Natural killer cell (primary cell): ENCODE results near the gene KCNJ12. TPM values are rescaled to one million over a fixed set of nuclear protein-coding genes. Genes with fewer than 3 reads are reported as not detected.

ENCODE experiments used
- ATAC-seq, 3 donors: fragments of 150-1000 bp in 2 of 3; fragments of 200-7000 bp in 1 of 3; cut with Tn5 transposase; 1 replicate in 1 of 3; 2 replicates in 2 of 3; pipeline ENCODE4 v1.10.0; 2021; ENCODE audit warnings: mild to moderate bottlenecking in 2 of 3, moderate library complexity in 2 of 3
- DNase-seq, 2 donors: peaks; one replicate each; pipeline versions ENCODE4 v3.0.0 to v3.0.0-alpha.2; 2013 to 2021; ENCODE audit warnings: mixed read lengths in 1 of 2
- H3K27ac ChIP-seq: one replicate; pipeline ENCODE4 v1.5.1; 2013; ENCODE audit warnings: mild to moderate bottlenecking, low read length
- H3K27me3 ChIP-seq: one replicate; pipeline ENCODE4 v1.6.1; 2013; ENCODE audit warnings: low read length; ENCODE audit not compliant: control insufficient read depth, insufficient read depth
- H3K36me3 ChIP-seq: one replicate; pipeline ENCODE4 v1.6.1; 2013; ENCODE audit warnings: low read length; ENCODE audit not compliant: control insufficient read depth, insufficient read depth
- H3K4me1 ChIP-seq: one replicate; pipeline ENCODE4 v1.6.1; 2013; ENCODE audit warnings: low read length; ENCODE audit not compliant: control insufficient read depth, insufficient read depth
- H3K4me3 ChIP-seq: one replicate; pipeline ENCODE4 v1.5.1; 2013; ENCODE audit warnings: low read length
- H3K9me3 ChIP-seq: one replicate; pipeline ENCODE4 v1.6.1; 2013; ENCODE audit warnings: low read length; ENCODE audit not compliant: control insufficient read depth, insufficient read depth
- H3K27ac Mint-ChIP-seq, 2 donors: one replicate each; pipeline ENCODE4 v1.8.0; 2022; ENCODE audit warnings: mild to moderate bottlenecking in 2 of 2, mixed read lengths in 2 of 2, moderate library complexity in 1 of 2
- H3K27me3 Mint-ChIP-seq, 2 donors: one replicate each; pipeline ENCODE4 v1.8.0; 2022; ENCODE audit warnings: low read depth in 2 of 2, mixed read lengths in 2 of 2
- H3K36me3 Mint-ChIP-seq: one replicate; pipeline ENCODE4 v1.8.0; 2022; ENCODE audit warnings: mixed read lengths
- H3K4me1 Mint-ChIP-seq, 2 donors: one replicate each; pipeline ENCODE4 v1.8.0; 2022; ENCODE audit warnings: mixed read lengths in 2 of 2
- H3K4me3 Mint-ChIP-seq: one replicate; pipeline ENCODE4 v1.8.0; 2022; ENCODE audit warnings: mild to moderate bottlenecking, moderate library complexity, mixed read lengths
- H3K9me3 Mint-ChIP-seq, 2 donors: one replicate each; pipeline ENCODE4 v1.8.0; 2022; ENCODE audit warnings: mixed read lengths in 2 of 2
- CTCF ChIP-seq: fragments of 200-600 bp; IDR thresholded peaks from one replicate; pipeline ENCODE4 v1.8.0; 2022; ENCODE audit warnings: antibody characterized with exemption
- WGBS: methylation state at CpG from one replicate; pipeline ENCODE4 v1.1.7; 2013; ENCODE audit warnings: missing lambda C conversion rate; ENCODE audit not compliant: insufficient coverage; 5-methylcytosine and 5-hydroxymethylcytosine counted together
- intact Hi-C: fragments of 100-400 bp; cut with micrococcal nuclease; formaldehyde crosslinking; loops from one replicate; pipeline ENCODE4 v1.14.2; 2022
- total RNA-seq, 4 donors: library from RNA; stranded (reverse); fragments of 120-200 nt in 1 of 4; gene quantifications; one replicate each; pipeline versions ENCODE4 v1.2.3 to v1.2.4, GENCODE V29; 2013 to 2022

KCNJ12 gene
- total RNA-seq, 3 donors from 2014 or later (not counting 1 experiment from before 2014, with no cell fraction given) = 0.14 TPM; not detected in 2

- no peaks in the 10 kb centered on the region for H3K9me3 ChIP-seq
- H3K27ac Mint-ChIP-seq = no peak overlapping the region
Measured at GRCh38 chr17:21459536-21459935, 83.4 kb downstream of the KCNJ12 start.

GRCh38 chr17:21460358-21460757 lies 84.2 kb downstream of the KCNJ12 start:
- H3K27ac Mint-ChIP-seq = no peak overlapping the region
- H3K4me3 ChIP-seq = no peak overlapping the region
- DNase-seq (no peak), ATAC-seq (no peak)
- H3K27me3 ChIP-seq = peaks cover 2% of the 10 kb centered on the region
- no peaks in the 10 kb centered on the region for H3K9me3 Mint-ChIP-seq
- no peaks in the 10 kb centered on the region for H3K9me3 ChIP-seq
- TF ChIP-seq CTCF = no peak
- H3K4me3 Mint-ChIP-seq = no peak overlapping the region
- intact Hi-C loops = no loop called here
- WGBS = 73% methylated on average over 5 of the region's 6 CpGs
- H3K4me1 Mint-ChIP-seq = peaks cover 25 to 47% of the 10 kb centered on the region in 2 donors
- no peak overlapping the region for H3K27ac ChIP-seq
- peaks cover 30% of the 10 kb centered on the region for H3K4me1 ChIP-seq
- no peaks in the 10 kb centered on the region for H3K36me3 Mint-ChIP-seq
- peaks cover 0 to 15% of the 10 kb centered on the region in 2 donors for H3K27me3 Mint-ChIP-seq
- H3K36me3 ChIP-seq = no peaks in the 10 kb centered on the region

More at GRCh38 chr17:21459536-21459935, 83.4 kb downstream of the KCNJ12 start:
- H3K9me3 Mint-ChIP-seq = no peaks in the 10 kb centered on the region
- peaks cover 30% of the 10 kb centered on the region for H3K4me1 ChIP-seq
- no peak overlapping the region for H3K27ac ChIP-seq
- WGBS = 87% methylated on average over 8 of the region's 8 CpGs
- peaks cover 2% of the 10 kb centered on the region for H3K27me3 ChIP-seq
- TF ChIP-seq CTCF = no peak
- intact Hi-C loops = loop anchor here (5.0 kb wide), 1 partner anchor 172 kb away; no protein-coding TSS in a partner anchor
- ATAC-seq = no peak
- no peaks in the 10 kb centered on the region for H3K36me3 ChIP-seq
- no peak overlapping the region for H3K4me3 ChIP-seq
- DNase-seq = no peak
- peaks cover 0 to 18% of the 10 kb centered on the region in 2 donors for H3K27me3 Mint-ChIP-seq
- peaks cover 25 to 44% of the 10 kb centered on the region in 2 donors for H3K4me1 Mint-ChIP-seq
- no peak overlapping the region for H3K4me3 Mint-ChIP-seq
- H3K36me3 Mint-ChIP-seq = no peaks in the 10 kb centered on the region

GRCh38 chr17:21462237-21462636 lies 86.1 kb downstream of the KCNJ12 start:
- H3K4me1 Mint-ChIP-seq = peaks cover 21 to 37% of the 10 kb centered on the region in 2 donors
- H3K36me3 Mint-ChIP-seq = no peaks in the 10 kb centered on the region
- no peak for DNase-seq
- ATAC-seq = no peak
- H3K4me3 Mint-ChIP-seq = no peak overlapping the region
- WGBS = 98% methylated on average over 8 of the region's 8 CpGs
- H3K4me3 ChIP-seq = no peak overlapping the region
- H3K9me3 ChIP-seq = no peaks in the 10 kb centered on the region
- H3K27me3 ChIP-seq = peaks cover 2% of the 10 kb centered on the region
- no peak overlapping the region for H3K27ac ChIP-seq
- peaks cover 0 to 9% of the 10 kb centered on the region in 2 donors for H3K27me3 Mint-ChIP-seq
- H3K9me3 Mint-ChIP-seq = no peaks in the 10 kb centered on the region
- no peak for TF ChIP-seq CTCF
- H3K36me3 ChIP-seq = no peaks in the 10 kb centered on the region
- intact Hi-C loops = no loop called here
- H3K4me1 ChIP-seq = peaks cover 25% of the 10 kb centered on the region
- peak overlapping the region in 1 of 2 donors; percentile 48 for H3K27ac Mint-ChIP-seq

GRCh38 chr17:21463204-21463661 lies 87.1 kb downstream of the KCNJ12 start:
- WGBS = 6% methylated on average over 11 of the region's 11 CpGs
- TF ChIP-seq CTCF = no peak
- H3K9me3 ChIP-seq = no peaks in the 10 kb centered on the region
- H3K9me3 Mint-ChIP-seq = no peaks in the 10 kb centered on the region
- peak overlapping the region; percentile 26 for H3K27ac ChIP-seq
- peaks cover 0 to 7% of the 10 kb centered on the region in 2 donors for H3K27me3 Mint-ChIP-seq
- peaks cover 18 to 32% of the 10 kb centered on the region in 2 donors for H3K4me1 Mint-ChIP-seq
- peaks cover 2% of the 10 kb centered on the region for H3K27me3 ChIP-seq
- peak overlapping the region; percentile 48 to 78 for H3K27ac Mint-ChIP-seq
- peaks cover 20% of the 10 kb centered on the region for H3K4me1 ChIP-seq
- peak overlapping the region; percentile 75 for H3K4me3 Mint-ChIP-seq
- H3K36me3 ChIP-seq = no peaks in the 10 kb centered on the region
- no peaks in the 10 kb centered on the region for H3K36me3 Mint-ChIP-seq
- intact Hi-C loops = no loop called here
- no peak overlapping the region for H3K4me3 ChIP-seq
- DNase-seq = peak; percentile 25 to 29
- ATAC-seq = peak; percentile 80 to 90 (median 88)
